ENCODE measurements around the gene RBM28.

The RBM28 gene

DNA sequence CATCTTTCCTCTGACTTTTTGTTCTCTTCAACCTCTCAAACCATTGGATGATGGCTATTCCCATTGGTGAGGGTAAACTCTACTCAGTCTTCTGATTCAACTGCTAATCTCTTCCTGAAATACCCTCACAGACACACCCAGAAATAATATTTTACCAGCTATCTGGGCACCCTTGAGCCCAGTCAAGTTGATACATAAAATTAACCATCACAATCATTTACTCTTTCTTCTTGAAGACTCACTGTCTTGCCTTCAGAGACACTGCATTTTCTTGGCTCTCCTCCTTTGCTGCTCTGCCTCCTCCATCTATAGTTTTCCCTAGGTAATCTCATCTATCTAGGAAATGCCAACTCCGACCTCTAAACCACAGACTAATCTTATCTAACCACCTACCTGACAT, 30.3 kb upstream of the RBM28 start:
- no peak for DNase-seq (ENCODE audit: low read depth)

DNA sequence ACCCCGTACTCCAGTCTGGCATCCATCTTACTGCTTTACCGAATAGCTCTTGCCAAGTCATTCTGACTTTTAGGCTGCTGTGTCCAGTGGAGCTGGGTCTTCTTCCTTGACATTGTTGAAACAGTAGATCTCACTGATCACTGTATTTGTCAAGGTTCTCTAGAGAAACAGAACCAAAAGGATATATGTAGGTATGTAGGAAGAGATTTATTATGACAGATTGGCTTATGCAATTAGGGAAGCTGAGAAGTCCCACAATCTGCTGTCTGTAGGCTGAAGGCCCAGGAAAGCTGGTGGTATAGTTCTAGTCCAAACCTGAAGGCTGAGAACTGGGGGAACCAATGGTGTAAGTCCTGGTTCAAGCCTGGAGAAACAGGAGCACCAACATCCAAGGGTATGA, 29.9 kb upstream of the RBM28 start:
- DNase-seq (ENCODE audit: low read depth): no peak

DNA sequence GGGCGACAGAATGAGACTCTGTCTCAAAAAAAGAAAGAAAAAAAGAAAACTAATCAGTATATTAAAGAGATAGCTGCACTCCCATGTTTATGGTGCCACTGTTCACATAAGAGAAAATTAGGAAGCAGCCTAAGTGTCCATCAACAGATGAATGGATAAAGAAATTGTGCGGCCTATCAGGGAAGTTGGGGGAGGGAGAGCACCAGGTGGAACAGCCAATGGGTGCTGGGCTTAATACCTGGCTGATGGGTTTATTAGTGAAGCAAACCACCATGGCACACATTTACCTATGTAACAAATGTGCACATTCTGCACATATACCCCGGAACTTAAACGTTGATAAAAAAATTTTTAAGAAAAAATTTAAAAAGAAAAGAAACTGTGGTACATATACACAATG, 26.8 kb upstream of the RBM28 start:
- DNase-seq (ENCODE audit: low read depth): no peak

DNA sequence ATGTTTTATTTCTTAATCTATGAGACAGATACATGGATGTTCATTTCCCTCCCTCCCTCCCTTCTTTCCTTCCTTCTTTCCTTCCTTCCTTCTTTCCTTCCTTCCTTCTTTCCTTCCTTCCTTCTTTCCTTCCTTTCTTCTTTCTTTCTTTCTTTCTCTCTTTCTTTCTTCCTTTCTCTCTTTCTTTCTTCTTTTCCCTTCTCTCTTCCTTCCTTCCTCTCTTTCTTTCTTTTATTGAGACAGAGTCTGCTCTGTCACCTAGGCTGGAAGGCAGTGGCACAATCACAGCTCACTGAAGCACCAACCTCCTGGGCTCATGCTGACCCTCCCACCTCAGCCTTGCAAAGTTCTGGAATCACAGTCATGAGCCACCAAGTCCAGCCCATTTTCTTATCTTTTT, 23.3 kb upstream of the RBM28 start:
- no peak for DNase-seq (ENCODE audit: low read depth)

DNA sequence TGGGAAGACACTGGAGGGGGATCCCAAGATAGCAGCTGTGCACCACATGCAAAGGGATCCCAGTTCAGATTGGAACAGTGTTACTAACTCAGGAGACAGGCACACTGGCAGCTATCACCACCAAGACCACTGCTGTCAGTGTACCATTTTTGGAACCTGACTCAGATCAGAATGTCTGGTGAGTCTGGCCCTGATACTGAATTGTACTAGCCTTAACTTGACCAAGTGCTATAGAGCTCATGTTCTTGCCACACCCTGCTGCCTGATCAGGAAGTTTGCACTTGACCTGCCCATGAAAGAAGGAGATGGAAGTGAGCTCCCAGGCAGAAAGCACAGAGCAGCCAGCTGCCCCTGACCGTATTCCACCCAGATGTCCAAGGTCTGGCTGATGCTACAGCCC, 22.6 kb upstream of the RBM28 start:
- no peak for DNase-seq (ENCODE audit: low read depth)

DNA sequence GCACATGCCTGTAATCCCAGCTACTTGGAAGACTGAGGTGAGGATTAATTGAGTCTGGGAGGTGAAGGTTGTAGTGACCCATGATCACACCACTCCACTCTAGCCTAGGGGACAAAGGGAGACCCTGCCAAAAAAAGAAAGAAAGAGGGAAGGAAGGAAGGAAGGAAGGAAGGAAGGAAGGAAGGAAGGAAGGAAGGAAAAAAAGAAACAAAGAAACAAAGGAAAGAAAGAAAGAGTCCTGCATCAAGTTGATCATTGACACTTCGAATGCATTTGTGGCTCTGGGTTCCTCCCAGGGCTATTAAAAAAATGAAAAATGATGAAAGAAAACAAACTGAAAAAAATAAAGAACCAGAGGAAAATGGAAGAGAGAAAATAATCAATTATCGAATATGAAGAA, 21.7 kb upstream of the RBM28 start:
- no peak for DNase-seq (ENCODE audit: low read depth)

DNA sequence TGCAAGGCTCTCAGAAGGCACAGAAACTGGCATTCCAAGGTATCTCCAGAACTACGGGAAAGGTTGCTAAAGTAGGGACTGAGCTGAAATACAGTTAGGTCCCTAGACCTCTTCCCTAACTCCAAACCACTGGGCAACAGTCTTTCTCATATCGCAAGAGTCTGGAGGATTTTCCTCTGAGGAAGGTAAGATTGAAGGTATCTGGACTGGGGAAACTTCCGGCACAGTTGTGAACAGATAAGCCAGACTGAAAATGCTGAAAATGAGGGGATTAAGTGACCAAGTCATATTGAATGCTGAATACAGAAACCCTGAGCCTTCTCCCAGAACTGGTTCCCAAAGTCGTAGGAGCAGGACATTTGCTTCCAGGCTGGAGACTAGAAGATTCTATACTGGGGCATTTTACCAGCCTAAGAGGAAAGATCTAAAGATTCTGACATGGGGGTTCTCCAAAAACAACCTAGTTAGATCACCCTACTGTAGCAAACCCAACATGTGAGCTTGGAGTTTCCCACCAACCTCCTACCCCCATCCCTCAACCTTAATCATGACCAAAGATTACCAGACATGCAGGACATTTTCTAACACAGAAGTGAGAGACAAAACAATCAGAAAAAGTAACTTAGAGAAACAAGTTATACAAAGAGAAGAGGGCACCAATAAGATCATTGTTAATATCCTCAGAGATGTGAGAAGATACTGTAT, 20.6 kb upstream of the RBM28 start:
- DNase-seq (ENCODE audit: low read depth): no peak

DNA sequence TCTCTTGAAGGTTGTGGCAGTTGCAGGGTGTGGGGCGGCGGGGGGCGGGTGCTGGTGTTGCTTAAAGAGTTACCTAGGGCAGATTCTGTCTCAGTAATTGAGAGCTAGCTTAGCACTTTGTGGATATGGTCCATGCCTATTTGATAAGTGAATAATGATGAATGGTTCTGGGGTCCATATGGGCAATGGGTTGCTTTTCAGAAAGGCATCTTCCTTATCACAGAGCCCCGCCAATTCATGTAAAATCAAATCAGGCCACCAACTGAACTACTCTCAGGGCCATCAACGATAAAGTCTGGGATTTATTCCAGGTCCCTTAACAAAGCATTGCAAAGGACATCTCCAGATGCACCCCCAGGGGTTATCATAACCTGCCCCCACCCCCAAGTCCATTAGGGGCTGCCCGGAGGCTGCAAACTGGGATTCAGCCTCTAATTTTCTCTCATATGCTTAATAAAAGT, 19.6 kb upstream of the RBM28 start:
- DNase-seq (ENCODE audit: low read depth): no peak

DNA sequence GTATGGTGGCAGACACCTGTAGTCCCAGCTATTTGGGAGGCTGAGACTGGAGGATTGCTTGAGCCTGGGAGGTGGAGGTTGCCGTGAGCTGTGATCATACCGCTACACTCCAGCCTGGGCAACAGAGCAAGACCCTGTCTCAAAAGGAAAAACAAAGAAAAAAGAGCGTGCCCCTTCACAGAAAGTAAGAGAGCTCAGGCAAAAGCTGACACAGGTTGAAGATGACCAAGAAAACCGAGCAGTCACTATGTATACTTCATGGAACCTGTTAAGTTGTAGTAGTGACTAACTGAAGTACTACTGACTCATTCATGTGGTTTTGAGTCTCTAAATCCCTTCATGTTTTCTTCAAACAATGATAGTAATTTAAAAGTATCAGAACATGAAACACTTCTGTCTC, 19.0 kb upstream of the RBM28 start:
- DNase-seq (ENCODE audit: low read depth): no peak

DNA sequence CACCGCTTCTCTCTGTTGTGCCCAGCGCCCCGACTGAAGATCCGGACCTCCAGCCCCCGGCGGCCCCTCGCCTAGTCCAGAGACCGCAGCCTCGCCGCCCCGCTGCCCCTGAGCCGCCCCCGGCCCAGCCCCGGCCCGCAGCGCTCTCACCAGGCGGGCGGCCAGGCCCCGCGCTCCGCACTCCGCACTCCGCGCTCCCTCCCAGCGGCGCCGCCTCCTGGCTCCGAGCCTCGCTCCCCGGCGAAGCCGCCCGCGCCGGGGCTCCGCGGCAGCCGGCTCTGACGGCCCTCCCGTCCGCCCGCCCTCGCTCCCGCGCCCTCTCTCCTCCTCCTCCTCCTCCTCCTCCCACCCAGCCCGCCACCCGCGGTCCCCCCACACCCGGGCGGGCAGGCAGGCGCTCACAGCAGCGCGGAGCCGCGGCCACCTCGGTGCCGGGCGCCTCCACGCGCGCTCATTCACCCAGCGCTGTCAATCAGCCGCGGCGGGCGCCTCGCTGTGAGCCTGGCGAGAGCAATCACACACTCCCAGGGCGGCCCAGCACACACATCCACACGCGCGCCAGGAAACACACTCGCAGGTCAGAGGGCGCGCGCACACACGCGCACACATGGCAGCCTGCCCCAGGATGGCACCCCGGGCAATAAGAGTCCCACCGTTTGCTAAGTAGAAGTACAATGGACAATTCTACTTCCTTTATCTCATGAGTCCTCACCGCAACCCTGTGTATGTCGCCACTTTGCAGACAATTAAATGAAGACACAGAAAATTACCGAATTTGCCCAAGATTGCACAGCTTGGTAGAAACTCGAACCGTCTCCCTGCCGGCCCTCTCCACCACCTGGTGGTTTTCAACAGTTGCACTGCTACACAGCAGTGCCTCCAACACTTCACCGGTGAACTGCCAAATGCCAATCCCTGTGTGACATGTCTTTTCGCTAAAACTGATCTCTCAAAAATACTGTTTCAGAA, 18.0 kb upstream of the RBM28 start, which contains the start of gene PRRT4:
PRRT4 (minus strand) TSS at position 280 of the 969 bp plus-strand sequence.
- peak; percentile 20 for DNase-seq (ENCODE audit: low read depth)

DNA sequence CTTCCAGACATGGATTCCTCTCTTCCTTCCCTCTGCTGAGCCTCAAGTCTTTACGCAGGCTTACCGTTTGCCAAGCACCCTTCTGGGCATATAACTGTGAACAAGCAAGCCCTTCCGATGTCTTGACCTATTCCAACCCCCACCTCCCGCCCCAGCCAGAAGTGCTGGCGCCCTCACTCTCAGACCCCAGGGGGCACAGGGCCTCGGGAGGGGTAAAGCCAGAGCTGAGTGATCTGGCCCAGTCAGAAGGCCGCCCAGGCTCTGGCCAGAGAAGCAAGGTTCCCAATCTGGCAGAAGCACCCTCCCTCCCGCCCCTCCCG, 16.6 kb upstream of the RBM28 start:
- DNase-seq (ENCODE audit: low read depth): no peak

DNA sequence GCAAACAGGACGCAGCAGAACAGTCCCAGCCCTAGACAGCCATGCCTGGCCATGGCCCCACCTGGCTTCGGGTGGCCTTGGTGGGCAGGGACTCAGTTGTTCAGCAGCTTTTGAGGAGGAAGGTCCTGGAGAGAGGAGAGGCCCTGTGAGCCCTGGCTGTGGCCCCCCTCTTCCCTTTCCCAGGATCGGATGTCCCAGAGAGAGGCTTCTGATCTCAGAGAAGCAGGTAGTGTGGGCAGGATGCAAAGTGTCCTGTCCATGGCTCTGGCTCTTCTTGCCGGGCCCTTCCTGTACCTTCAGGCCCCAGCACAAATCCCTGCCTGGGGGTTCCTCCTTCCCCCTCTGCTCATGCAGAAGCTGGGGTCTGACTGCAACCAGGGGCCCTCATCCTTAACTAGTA, 16.2 kb upstream of the RBM28 start:
- DNase-seq (ENCODE audit: low read depth): no peak

DNA sequence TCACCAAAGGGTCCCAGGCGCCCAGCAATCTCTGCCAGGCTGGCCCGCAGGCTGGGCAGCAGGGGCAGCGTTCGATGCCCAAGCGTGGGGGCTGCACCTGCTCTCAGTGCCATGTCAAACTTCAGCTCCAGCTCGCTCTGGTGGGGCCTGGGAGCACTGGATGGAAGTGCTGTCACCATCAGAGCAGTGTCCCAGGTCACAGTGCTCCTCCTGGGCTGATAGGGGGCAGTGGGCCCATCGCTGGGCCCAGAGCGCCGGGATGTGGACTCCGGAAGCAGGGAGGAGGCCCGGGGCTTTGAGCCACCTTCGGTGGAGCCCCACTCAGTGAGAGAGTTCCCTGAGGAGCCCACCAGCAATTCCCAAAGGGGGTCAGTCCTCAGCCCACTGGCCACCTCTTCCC, 15.6 kb upstream of the RBM28 start:
- DNase-seq (ENCODE audit: low read depth): no peak

DNA sequence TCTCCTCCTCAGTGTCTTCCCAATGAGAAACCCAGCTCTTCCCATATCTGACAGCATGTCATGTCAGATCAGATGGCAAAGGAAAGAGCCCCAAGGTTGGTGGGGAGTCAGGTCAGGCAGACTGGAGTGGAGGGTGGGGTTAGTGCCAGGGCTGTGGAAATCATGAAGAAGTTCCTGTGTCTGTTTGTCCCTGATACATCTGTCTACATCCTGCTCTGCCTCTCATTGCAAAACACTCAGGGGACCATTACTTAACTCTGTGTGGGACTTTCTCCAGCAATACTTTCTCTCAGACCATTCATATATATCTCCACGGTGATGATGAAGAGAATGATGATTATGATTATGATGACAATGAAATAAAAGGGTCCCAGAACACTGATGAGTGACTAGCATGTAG, 14.5 kb upstream of the RBM28 start:
- no peak for DNase-seq (ENCODE audit: low read depth)

DNA sequence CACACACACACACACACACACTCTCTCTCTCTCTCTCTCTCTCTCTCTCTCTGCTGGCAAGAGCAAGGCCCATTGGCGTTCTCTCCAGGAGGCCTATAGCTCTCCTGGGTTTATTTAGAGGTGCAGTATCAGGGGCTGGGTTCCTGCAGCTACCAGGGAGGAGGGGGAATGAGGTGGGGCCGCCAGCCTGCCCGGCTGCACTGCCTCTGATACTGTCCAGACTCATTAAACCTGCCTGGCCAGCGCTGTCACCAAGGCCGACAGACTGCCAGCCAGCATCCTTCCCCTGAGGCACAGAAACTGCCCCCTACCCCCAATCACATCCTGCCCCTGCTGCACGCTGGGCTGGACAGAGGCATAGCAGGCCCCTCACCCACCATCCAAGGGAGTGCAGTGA, 13.5 kb upstream of the RBM28 start:
- no peak for DNase-seq (ENCODE audit: low read depth)

DNA sequence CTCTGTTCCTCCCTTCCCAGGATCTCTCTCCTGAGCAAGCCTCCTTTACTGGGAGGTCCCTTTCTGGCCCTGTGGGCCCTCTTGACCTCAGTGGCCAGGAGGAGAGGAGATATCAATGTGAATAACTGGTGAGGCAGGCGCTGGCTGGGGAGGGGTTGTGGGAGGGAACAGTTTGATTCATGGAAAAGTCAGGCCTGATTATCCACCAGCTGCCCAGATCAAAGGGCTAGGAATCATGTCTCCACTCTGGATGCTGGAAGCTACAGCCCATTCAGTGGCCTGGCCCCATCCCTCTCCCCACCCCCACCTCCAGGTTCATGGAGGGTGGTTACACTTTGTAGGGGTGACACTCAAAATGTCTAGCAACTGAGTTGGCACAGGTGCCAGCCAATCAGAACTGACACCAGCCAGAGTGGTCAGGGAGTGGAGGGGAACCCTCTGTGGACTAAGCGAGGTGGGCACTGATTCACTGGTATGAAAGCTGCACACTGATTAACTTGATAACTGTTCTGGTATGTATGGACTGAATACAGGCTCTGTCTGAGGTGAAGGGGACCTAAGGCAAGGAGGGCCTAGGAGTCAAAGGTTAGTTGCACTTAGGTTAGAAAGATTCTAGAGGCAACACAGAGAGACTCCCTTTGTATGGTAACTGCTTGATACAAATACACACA, 13.0 kb upstream of the RBM28 start:
- no peak for DNase-seq (ENCODE audit: low read depth)

DNA sequence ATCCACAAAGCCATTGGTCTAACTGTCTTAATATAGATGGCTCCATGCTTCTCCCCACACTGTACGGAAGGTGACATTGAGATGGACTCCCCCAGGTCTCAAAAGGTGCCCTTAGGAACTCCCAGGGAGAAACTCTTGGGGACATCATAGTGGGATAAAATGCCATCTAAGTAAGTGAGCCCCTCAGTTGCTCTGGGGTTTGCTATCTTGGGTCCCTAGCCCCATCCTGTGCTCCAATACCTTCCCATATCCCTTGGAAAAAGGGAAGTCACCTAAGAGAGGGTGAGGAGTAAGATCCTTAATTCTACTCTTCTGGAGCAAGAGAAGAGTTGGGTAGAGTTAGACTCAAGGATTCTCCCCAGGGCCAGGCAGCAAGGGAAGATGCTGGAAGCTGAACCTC, 9.9 kb upstream of the RBM28 start:
- no peak for DNase-seq (ENCODE audit: low read depth)

DNA sequence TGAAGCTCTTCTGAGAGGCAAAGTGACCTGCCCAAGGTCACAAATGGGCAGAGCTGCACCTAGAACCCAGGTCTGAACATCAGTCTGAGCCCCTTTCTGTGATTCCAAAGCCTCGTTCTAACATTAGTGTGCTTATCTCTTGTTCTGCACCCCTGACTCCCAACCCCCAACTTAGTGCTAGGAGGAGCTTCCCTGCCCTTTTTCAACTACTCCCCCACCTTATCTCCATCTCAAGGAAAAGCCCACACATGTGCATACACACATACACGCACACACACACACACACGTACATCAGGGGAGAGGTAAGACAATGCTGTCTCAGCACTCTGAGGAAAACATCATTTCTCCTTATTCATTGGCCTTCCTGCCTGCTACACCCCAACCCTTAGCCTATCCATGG, 9.5 kb upstream of the RBM28 start:
- no peak for DNase-seq (ENCODE audit: low read depth)

DNA sequence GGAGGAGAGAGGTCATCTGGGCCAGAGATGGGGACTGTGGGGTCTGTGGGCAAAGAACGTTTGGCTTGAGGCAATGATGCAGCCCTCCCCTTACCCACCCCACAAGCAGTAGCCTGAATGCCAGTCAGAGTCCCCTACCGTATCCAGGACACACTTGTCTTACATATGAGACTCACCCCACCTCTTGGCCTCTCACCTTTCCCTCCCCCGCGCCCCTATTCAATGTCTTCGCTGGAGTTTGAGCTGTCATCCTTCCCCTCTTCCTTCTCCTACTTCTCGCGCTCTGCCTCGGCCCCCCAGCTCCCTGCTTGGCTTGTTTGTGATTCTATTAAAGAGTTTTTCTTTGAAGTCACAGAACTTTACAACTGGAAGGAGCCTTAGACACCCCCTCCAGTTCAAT, 8.9 kb upstream of the RBM28 start:
- no peak for DNase-seq (ENCODE audit: low read depth)

DNA sequence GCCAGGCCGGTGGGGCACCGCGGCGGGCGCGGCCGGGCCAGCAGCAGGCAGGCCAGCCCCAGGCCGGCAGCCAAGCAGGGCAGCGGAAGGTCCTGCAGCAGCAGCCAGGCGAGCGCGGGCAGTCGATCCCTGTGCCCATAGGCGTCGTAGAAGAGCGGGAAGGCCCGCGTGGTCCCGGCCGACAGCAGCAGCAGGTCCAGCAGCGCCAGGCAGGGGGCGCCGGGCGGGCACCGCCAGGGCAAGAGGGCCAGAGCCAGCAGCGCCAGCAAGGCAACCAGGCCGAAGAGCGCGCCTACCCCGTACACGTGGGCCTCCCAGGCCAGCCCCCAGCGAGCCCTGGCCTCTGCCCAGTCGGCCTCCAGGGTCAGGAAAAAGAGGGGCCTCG, 8.4 kb upstream of the RBM28 start:
- peak; percentile 8 for DNase-seq (ENCODE audit: low read depth)

DNA sequence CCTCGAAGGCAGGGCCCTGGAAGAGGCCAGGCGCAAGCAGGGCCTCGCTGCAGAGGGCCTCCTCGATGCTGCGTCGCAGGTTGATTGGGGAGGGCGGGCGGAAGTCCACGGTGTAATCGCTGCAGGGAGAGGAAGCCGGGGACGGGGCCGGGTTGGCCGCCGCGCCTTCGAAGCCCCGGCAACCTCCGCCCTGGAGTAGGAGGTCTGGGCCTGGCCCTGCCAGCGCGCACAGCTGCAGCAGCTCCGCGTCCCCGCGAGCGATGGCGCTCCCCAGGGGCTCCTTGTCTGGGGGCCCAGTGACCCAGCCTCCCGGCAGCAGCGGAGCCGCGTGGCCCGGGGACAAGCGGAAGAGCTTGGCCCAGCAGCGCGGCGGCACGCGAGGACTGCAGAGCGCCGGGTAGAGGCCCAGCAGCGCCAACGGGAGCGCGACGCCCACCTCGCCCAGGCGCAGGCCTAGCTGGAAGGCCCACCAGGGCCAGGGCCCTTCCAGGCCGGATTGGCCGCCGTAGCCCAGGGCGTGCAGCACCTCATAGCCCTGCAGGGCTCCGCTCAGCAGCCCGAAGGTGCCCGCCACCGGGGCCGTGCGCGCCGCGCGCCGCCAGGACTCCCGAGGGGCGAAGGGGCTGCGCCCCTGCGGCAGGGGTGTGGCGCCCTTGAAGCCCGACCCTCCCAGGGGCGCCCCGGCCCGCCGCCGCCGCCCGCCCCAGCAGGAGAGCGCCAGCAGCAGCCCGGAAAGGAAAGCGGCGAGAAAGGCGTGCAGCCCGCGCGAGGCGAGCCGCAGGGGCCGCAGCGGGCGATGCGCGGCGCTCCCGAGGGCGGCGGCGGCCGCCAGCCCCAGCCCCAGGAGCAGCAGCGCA, 7.8 kb upstream of the RBM28 start:
- DNase-seq (ENCODE audit: low read depth): peak; percentile 10

DNA sequence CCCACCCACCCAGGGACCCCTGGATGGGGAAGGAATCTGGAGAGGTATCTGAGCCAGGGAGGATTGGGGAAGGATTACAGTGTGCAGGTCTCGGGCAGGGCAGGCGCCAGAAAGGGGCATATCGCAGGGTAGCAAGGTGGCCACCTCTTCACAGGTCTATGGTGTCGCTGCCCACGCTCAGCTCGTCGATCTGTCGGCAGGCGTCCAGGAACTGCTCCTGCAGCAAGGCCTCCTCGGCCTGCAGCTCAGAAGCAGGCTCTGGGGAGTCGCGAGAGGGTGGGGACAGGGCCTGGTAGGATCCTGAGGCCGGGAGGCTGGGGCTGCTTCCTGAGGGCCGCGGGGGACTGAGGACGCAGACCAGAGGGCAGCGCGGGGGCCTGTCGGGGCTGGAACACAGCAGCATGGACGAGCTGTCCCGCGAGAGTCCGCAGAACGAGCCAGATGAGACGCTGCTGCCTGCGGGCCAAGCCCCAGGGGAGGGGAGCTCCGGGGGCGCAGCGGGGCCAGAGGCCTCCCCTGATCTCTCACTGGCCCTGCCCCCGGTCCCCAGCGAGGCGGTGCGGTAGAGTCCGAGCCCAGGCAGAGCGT, 7.1 kb upstream of the RBM28 start:
- DNase-seq (ENCODE audit: low read depth): no peak
